Endothelial cell of umbilical vein (primary cell): ENCODE data around the gene DMRT1. TPM values are rescaled to one million over a fixed set of nuclear protein-coding genes. Genes with fewer than 3 reads are reported as not detected.
A peak's percentile ranks its signal among the peaks of the same experiment; 100 is the strongest.
"Not testable (repeated sequence)": the region's sequence is repeated elsewhere in the genome, so short reads cannot be mapped to it uniquely, and the experiment has no call there.

Experiments used
- BruUV-seq: library from RNA; stranded (reverse); fragments of 400-500 nt; replicated peaks from 2 replicates; lab custom pipeline; 2021; lab: Mats Ljungman, UMichigan
- CTCF ChIA-PET: fragments of 300-600, 350-600 bp; sonication (Branson Sonifier 250); formaldehyde crosslinking; loops from one replicate; lab custom pipeline; 2021; ENCODE audit warnings: antibody characterized with exemption, inconsistent platforms; lab: Charles Lee
- POLR2A ChIA-PET: fragments of 300-600, 350-600 bp; sonication (Branson Sonifier 250); formaldehyde crosslinking; loops from one replicate; lab custom pipeline; 2021; ENCODE audit warnings: antibody characterized with exemption, inconsistent platforms; lab: Charles Lee
- DNase-seq: peaks from one replicate; pipeline ENCODE4 v3.0.0-alpha.2; 2011; ENCODE audit warnings: low read depth, low spot score
- FAIRE-seq: peaks from 2 replicates; lab custom pipeline; 2011; peaks lifted over from hg19 to GRCh38; lab: Jason Lieb, UNC
- H2AFZ ChIP-seq: 2 replicates; pipeline ENCODE4 v1.6.0; 2012; ENCODE audit warnings: low read depth, low read length, control low read depth, inconsistent platforms
- H3K27ac ChIP-seq: 2 replicates; pipeline ENCODE4 v1.5.1; 2011; ENCODE audit warnings: low read depth, mild to moderate bottlenecking, control low read depth, low read length, moderate library complexity; ENCODE audit not compliant: insufficient read depth
- H3K27me3 ChIP-seq, 2 experiments: 2 replicates each; pipeline versions ENCODE4 v1.6.0 to v1.6.1; 2011; ENCODE audit warnings: low read length in 2 of 2, mixed read lengths in 1 of 2; ENCODE audit not compliant: control insufficient read depth in 2 of 2, insufficient read depth in 2 of 2
- H3K36me3 ChIP-seq, 2 experiments: 2 replicates in 1 of 2; 3 replicates in 1 of 2; pipeline ENCODE4 v1.5.1; 2011; ENCODE audit warnings: low read length in 2 of 2, mild to moderate bottlenecking in 1 of 2, moderate library complexity in 1 of 2; ENCODE audit not compliant: control insufficient read depth in 2 of 2, insufficient read depth in 2 of 2; ENCODE audit errors: extremely low read depth in 1 of 2
- H3K4me1 ChIP-seq: 3 replicates; pipeline ENCODE4 v1.5.1; 2011; ENCODE audit warnings: mild to moderate bottlenecking, low read length; ENCODE audit not compliant: control insufficient read depth, insufficient read depth; ENCODE audit errors: extremely low read depth
- H3K4me2 ChIP-seq: 2 replicates; pipeline ENCODE4 v1.6.1; 2011; ENCODE audit warnings: low read length, control low read depth, mixed read lengths; ENCODE audit not compliant: insufficient read depth
- H3K4me3 ChIP-seq, 3 experiments: fragments of 200-600 bp in 1 of 3; sonication (generic), shearing (Covaris generic) in 1 of 3; replicated peaks in 1 of 3; 2 replicates each; pipeline ENCODE4 v1.5.1; 2011 to 2016; ENCODE audit warnings: control low read depth in 3 of 3, low read length in 3 of 3, mild to moderate bottlenecking in 2 of 3, inconsistent platforms in 1 of 3, low read depth in 1 of 3, moderate library complexity in 1 of 3; ENCODE audit not compliant: insufficient read depth in 1 of 3
- H3K79me2 ChIP-seq: 2 replicates; pipeline ENCODE4 v1.6.0; 2012; ENCODE audit warnings: low read length, inconsistent platforms; ENCODE audit not compliant: control insufficient read depth, insufficient read depth
- H3K9ac ChIP-seq: replicated peaks from 2 replicates; pipeline ENCODE3; 2011; ENCODE audit warnings: low read length, control low read depth; ENCODE audit not compliant: insufficient read depth; ENCODE audit errors: extremely low read depth
- H3K9me1 ChIP-seq: replicated peaks from 3 replicates; pipeline ENCODE4 v1.6.0; 2011; ENCODE audit warnings: mild to moderate bottlenecking, low read length; ENCODE audit not compliant: control insufficient read depth, insufficient read depth; ENCODE audit errors: extremely low read depth
- H3K9me3 ChIP-seq: replicated peaks from 2 replicates; pipeline ENCODE4 v1.5.1; 2012; ENCODE audit warnings: low read length, inconsistent platforms; ENCODE audit not compliant: control insufficient read depth, insufficient read depth
- H4K20me1 ChIP-seq: replicated peaks from 2 replicates; pipeline ENCODE3; 2011; ENCODE audit warnings: mild to moderate bottlenecking, low read length; ENCODE audit not compliant: control insufficient read depth, insufficient read depth; ENCODE audit errors: extremely low read depth
- CTCF ChIP-seq, 2 donors: IDR thresholded peaks; 1 replicate in 1 of 2; 2 replicates in 1 of 2; pipeline ENCODE4 v1.5.1; 2011; ENCODE audit warnings: low read length in 2 of 2, mild to moderate bottlenecking in 2 of 2, moderate library complexity in 2 of 2, control low read depth in 1 of 2, inconsistent platforms in 1 of 2, low read depth in 1 of 2; ENCODE audit not compliant: insufficient read depth in 1 of 2; ENCODE audit errors: extremely low read depth in 1 of 2
- EZH2 ChIP-seq: IDR thresholded peaks from 2 replicates; pipeline ENCODE4 v1.6.1; 2012; ENCODE audit warnings: borderline replicate concordance, low read depth, mild to moderate bottlenecking, moderate library complexity, low read length, inconsistent platforms; ENCODE audit not compliant: severe bottlenecking
- FOS ChIP-seq: IDR thresholded peaks from 2 replicates; pipeline ENCODE4 v1.6.1; 2011; ENCODE audit warnings: mild to moderate bottlenecking, low read length, moderate library complexity, borderline replicate concordance; ENCODE audit not compliant: insufficient read depth
- GATA2 ChIP-seq: IDR thresholded peaks from 2 replicates; pipeline ENCODE4 v1.7.0; 2011; ENCODE audit warnings: low read depth, mild to moderate bottlenecking, moderate library complexity, mixed read lengths, low read length; ENCODE audit not compliant: insufficient read length, insufficient read depth
- JUN ChIP-seq: IDR thresholded peaks from 2 replicates; pipeline ENCODE4 v1.6.1; 2011; ENCODE audit warnings: borderline replicate concordance, low read depth; ENCODE audit not compliant: insufficient read length, insufficient read depth
- MAX ChIP-seq: IDR thresholded peaks from 2 replicates; pipeline ENCODE4 v1.6.1; 2011; ENCODE audit not compliant: insufficient read depth, insufficient read length
- MYC ChIP-seq: IDR thresholded peaks from one replicate; pipeline ENCODE4 v1.6.1; 2011; ENCODE audit warnings: mild to moderate bottlenecking, low read depth, low read length
- POLR2A ChIP-seq: IDR thresholded peaks from 2 replicates; pipeline ENCODE4 v1.6.1; 2012; ENCODE audit warnings: low read depth, mild to moderate bottlenecking, control low read depth, low read length
- POLR2AphosphoS5 ChIP-seq: IDR thresholded peaks from 2 replicates; pipeline ENCODE4 v1.6.1; 2012; ENCODE audit warnings: low read depth, mild to moderate bottlenecking, control low read depth, low read length, moderate library complexity; ENCODE audit not compliant: insufficient read depth
- dilution Hi-C: fragments of 300-500 bp; cut with MboI; formaldehyde crosslinking; loops from one replicate; pipeline ENCODE4 v1.15.0; 2019; ENCODE audit warnings: low sequenced_read_pairs; ENCODE audit not compliant: extremely low pct_ligation_motif_present
- intact Hi-C: fragments of 100-400 bp; cut with micrococcal nuclease; formaldehyde crosslinking; loops from one replicate; pipeline ENCODE4 v1.10.0; 2022
- polyA plus RNA-seq, 4 experiments: library from polyadenylated mRNA; depleted of rRNA in 3 of 4; stranded (reverse) in 3 of 4; unstranded in 1 of 4; fragments of >200 nt; gene quantifications; 2 replicates each; pipeline versions ENCODE4 v1.2.1 to v1.2.3, GENCODE V29; 2011 to 2012; ENCODE audit warnings: missing spikeins in 1 of 4
- total RNA-seq: library from RNA; stranded (reverse); gene quantifications from 2 replicates; pipeline ENCODE4 v1.2.3, GENCODE V29; 2021

DMRT1 gene
- total and polyA plus RNA-seq, 2 donors (not counting 3 experiments of a cell fraction or from before 2014, with no cell fraction given), result 0.08 to 0.20 TPM

GRCh38 chr9:998299-999110 is 157.0 kb downstream of the DMRT1 start:
- H3K4me1 ChIP-seq, H3K9ac ChIP-seq, DNase-seq, H3K9me1 ChIP-seq, POLR2A ChIA-PET, H3K9me3 ChIP-seq, H3K4me2 ChIP-seq, FAIRE-seq, H4K20me1 ChIP-seq, H3K36me3 ChIP-seq, H2AFZ ChIP-seq, BruUV-seq, H3K4me3 ChIP-seq, H3K27ac ChIP-seq, dilution Hi-C loops, H3K27me3 ChIP-seq, H3K79me2 ChIP-seq, intact Hi-C loops: not testable (repeated sequence)
- TF ChIP-seq CTCF (IDR thresholded peaks at IDR 0.05; ENCODE audit: extremely low read depth in 1 of 2, insufficient read depth in 1 of 2, low read depth in 1 of 2, low read length in 2 of 2), result peak in 1 of 2 donors; percentile 42
- CTCF ChIA-PET, result interaction anchor here (2.1 kb wide), 1 partner anchor 11 kb away, joined by 12 read pairs; no protein-coding TSS in a partner anchor

GRCh38 chr9:1001838-1002237 is 160.3 kb downstream of the DMRT1 start:
- Histone ChIP-seq H3K27ac (no peak overlapping the region), H3K36me3 (no peaks in the 10 kb centered on the region), H3K9ac (no peak overlapping the region), H3K9me3 (no peaks in the 10 kb centered on the region), H4K20me1 (no peaks in the 10 kb centered on the region), H3K79me2 (no peaks in the 10 kb centered on the region), H3K27me3 (no peaks in the 10 kb centered on the region), H3K9me1 (no peaks in the 10 kb centered on the region), H2AFZ (no peak overlapping the region), H3K4me1 (no peaks in the 10 kb centered on the region), H3K4me2 (no peak overlapping the region), H3K4me3 (no peak overlapping the region)
- intact Hi-C loops, result no loop called here
- POLR2A ChIA-PET, result no interaction called here
- no peak for TF ChIP-seq GATA2
- no peak for TF ChIP-seq FOS
- TF ChIP-seq CTCF (IDR thresholded peaks at IDR 0.05; ENCODE audit: extremely low read depth in 1 of 2, insufficient read depth in 1 of 2, low read depth in 1 of 2, low read length in 2 of 2), result no peak
- TF ChIP-seq POLR2AphosphoS5, result no peak
- TF ChIP-seq MYC, result no peak
- TF ChIP-seq JUN, result no peak
- no peak for TF ChIP-seq EZH2
- no peak for TF ChIP-seq MAX
- no peak for TF ChIP-seq POLR2A
- CTCF ChIA-PET, result interaction anchor here (0.6 kb wide), 1 partner anchor 374 kb away, joined by 3 read pairs; no protein-coding TSS in a partner anchor
- dilution Hi-C loops, result no loop called here
- FAIRE-seq, result no peak
- DNase-seq, result no peak
- BruUV-seq, result no TSS peak
